Activated CD8-positive, alpha-beta T cell treated with anti-CD3 and anti-CD28 coated beads, Interleukin-2, amount 10 ng/mL, durations not matched to agents 7 days and 5 days (primary cell): ENCODE data around the gene HIRIP3. TPM values are rescaled to one million over a fixed set of nuclear protein-coding genes. Genes with fewer than 3 reads are reported as not detected.

ENCODE experiments used
- ATAC-seq: fragments of 150-1000 bp; cut with Tn5 transposase; one replicate; pipeline ENCODE4 v1.10.0; 2021; ENCODE audit warnings: moderate library complexity
- CTCF ChIA-PET: fragments of 350-600 bp; sonication (Branson Sonifier 250); formaldehyde crosslinking; loops from one replicate; lab custom pipeline; 2021; ENCODE audit warnings: antibody characterized with exemption; lab: Charles Lee
- POLR2A ChIA-PET: fragments of 350-600 bp; sonication (Branson Sonifier 250); formaldehyde crosslinking; loops from one replicate; lab custom pipeline; 2021; ENCODE audit warnings: antibody characterized with exemption; lab: Charles Lee
- DNase-seq: peaks from one replicate; pipeline ENCODE4 v3.0.0-alpha.2; 2020
- H3K27ac Mint-ChIP-seq: one replicate; pipeline ENCODE4 v1.8.0; 2021; ENCODE audit warnings: mild to moderate bottlenecking, mixed read lengths
- H3K27me3 Mint-ChIP-seq: one replicate; pipeline ENCODE4 v1.8.0; 2021; ENCODE audit warnings: low read depth, mixed read lengths
- H3K36me3 Mint-ChIP-seq: one replicate; pipeline ENCODE4 v1.8.0; 2021; ENCODE audit warnings: low read depth, mixed read lengths
- H3K4me1 Mint-ChIP-seq: one replicate; pipeline ENCODE4 v1.8.0; 2021; ENCODE audit warnings: low read depth, mixed read lengths
- H3K4me3 Mint-ChIP-seq: one replicate; pipeline ENCODE4 v1.8.0; 2021; ENCODE audit warnings: mild to moderate bottlenecking, mixed read lengths
- H3K9me3 Mint-ChIP-seq: one replicate; pipeline ENCODE4 v1.8.0; 2022; ENCODE audit warnings: mixed read lengths; ENCODE audit not compliant: insufficient read depth
- total RNA-seq, 2 experiments: library from RNA; stranded (reverse); gene quantifications; one replicate each; pipeline ENCODE4 v1.2.3, GENCODE V29; 2021

HIRIP3 gene
- total RNA-seq, 2 experiments from 2014 or later, result 46.4 to 47.3 TPM

- POLR2A ChIA-PET, result interaction anchor here (0.5 to 1.2 kb wide), 2 partner anchors 32 to 133 kb away, joined by 3 read pairs; partner anchors contain the start of gene TAOK2
- Mint-ChIP-seq H3K27ac (no peak overlapping the region), H3K36me3 (peaks cover 16% of the 10 kb centered on the region), H3K27me3 (peaks cover 13% of the 10 kb centered on the region), H3K9me3 (no peaks in the 10 kb centered on the region), H3K4me1 (peaks cover 7% of the 10 kb centered on the region), H3K4me3 (no peak overlapping the region)
- ATAC-seq, result no peak
- DNase-seq, result no peak
- CTCF ChIA-PET, result interaction anchor here (0.7 to 2.2 kb wide), 10 partner anchors 9 to 305 kb away, joined by 3 to 6 read pairs (median 4); partner anchors contain the start of genes KCTD13 and MAZ
Observed at GRCh38 chr16:30006095-30006473, 10.7 kb upstream of the HIRIP3 start.

GRCh38 chr16:30005341-30006094 is 10.1 kb upstream of the HIRIP3 start:
- CTCF ChIA-PET, result interaction anchor here (0.7 to 2.2 kb wide), 10 partner anchors 9 to 304 kb away, joined by 3 to 6 read pairs (median 4); partner anchors contain the start of genes KCTD13 and MAZ
- Mint-ChIP-seq H3K36me3 (peaks cover 16% of the 10 kb centered on the region), H3K9me3 (no peaks in the 10 kb centered on the region), H3K4me1 (peaks cover 6% of the 10 kb centered on the region), H3K27ac (no peak overlapping the region), H3K27me3 (peaks cover 11% of the 10 kb centered on the region), H3K4me3 (no peak overlapping the region)
- peak; percentile 51 for ATAC-seq
- POLR2A ChIA-PET, result interaction anchor here (0.5 to 1.3 kb wide), 3 partner anchors 32 to 305 kb away, joined by 3 to 4 read pairs (median 3); partner anchors contain the start of gene TAOK2
- DNase-seq, result peak; percentile 53

GRCh38 chr16:30004811-30005242 is 9.4 kb upstream of the HIRIP3 start:
- POLR2A ChIA-PET, result interaction anchor here (0.8 to 1.3 kb wide), 2 partner anchors 9 to 305 kb away, joined by 3 to 4 read pairs; partner anchors contain the start of gene HIRIP3
- Mint-ChIP-seq H3K36me3 (peaks cover 18% of the 10 kb centered on the region), H3K4me3 (no peak overlapping the region), H3K27me3 (peaks cover 5% of the 10 kb centered on the region), H3K27ac (no peak overlapping the region), H3K9me3 (no peaks in the 10 kb centered on the region), H3K4me1 (peaks cover 2% of the 10 kb centered on the region)
- CTCF ChIA-PET, result interaction anchor here (0.7 to 2.2 kb wide), 4 partner anchors 23 to 304 kb away, joined by 3 to 6 read pairs (median 4); partner anchors contain the start of gene TMEM219
- DNase-seq (no peak), ATAC-seq (peak; percentile 2)

GRCh38 chr16:30004424-30004776 is 9.0 kb upstream of the HIRIP3 start:
- Mint-ChIP-seq H3K4me3 (no peak overlapping the region), H3K27ac (no peak overlapping the region)

GRCh38 chr16:30003670-30004423 is 8.4 kb upstream of the HIRIP3 start:
- Mint-ChIP-seq H3K36me3 (peaks cover 27% of the 10 kb centered on the region), H3K9me3 (no peaks in the 10 kb centered on the region), H3K4me1 (peaks cover 7% of the 10 kb centered on the region), H3K27ac (no peak overlapping the region), H3K27me3 (no peaks in the 10 kb centered on the region), H3K4me3 (no peak overlapping the region)
- ChIA-PET POLR2A (interaction anchor here (0.8 to 1.6 kb wide), 3 partner anchors 8 to 304 kb away, joined by 3 to 4 read pairs (median 4); partner anchors contain the start of genes HIRIP3 and TMEM219), CTCF (interaction anchor here (1.2 to 2.2 kb wide), 3 partner anchors 22 to 42 kb away, joined by 3 to 6 read pairs (median 5); partner anchors contain the start of gene TMEM219)
- DNase-seq, result no peak
- ATAC-seq, result no peak

More at GRCh38 chr16:30004424-30004776, 9.0 kb upstream of the HIRIP3 start:
- POLR2A ChIA-PET, result interaction anchor here (0.8 to 1.3 kb wide), 2 partner anchors 9 to 304 kb away, joined by 3 to 4 read pairs; partner anchors contain the start of gene HIRIP3
- no peak for ATAC-seq
- no peak for DNase-seq
- peaks cover 22% of the 10 kb centered on the region for H3K36me3 Mint-ChIP-seq
- peaks cover 6% of the 10 kb centered on the region for H3K4me1 Mint-ChIP-seq
- peaks cover under 1% of the 10 kb centered on the region for H3K27me3 Mint-ChIP-seq
- H3K9me3 Mint-ChIP-seq, result no peaks in the 10 kb centered on the region
- CTCF ChIA-PET, result interaction anchor here (0.7 to 2.2 kb wide), 4 partner anchors 23 to 304 kb away, joined by 3 to 6 read pairs (median 4); partner anchors contain the start of gene TMEM219

- H3K4me1 Mint-ChIP-seq, result peaks cover 13% of the 10 kb centered on the region
- CTCF ChIA-PET, result no interaction called here
- H3K36me3 Mint-ChIP-seq, result peaks cover 35% of the 10 kb centered on the region
- H3K27me3 Mint-ChIP-seq, result no peaks in the 10 kb centered on the region
- H3K9me3 Mint-ChIP-seq, result no peaks in the 10 kb centered on the region
- no peak for DNase-seq
- POLR2A ChIA-PET, result interaction anchor here (1.6 kb wide), 1 partner anchor 41 kb away, joined by 4 read pairs; the partner anchor contains the start of gene TMEM219
- peak overlapping the region; percentile 52 for H3K27ac Mint-ChIP-seq
- no peak for ATAC-seq
- no peak overlapping the region for H3K4me3 Mint-ChIP-seq
Observed at GRCh38 chr16:30002614-30003346, 7.4 kb upstream of the HIRIP3 start.

- CTCF ChIA-PET, result no interaction called here
- Mint-ChIP-seq H3K27me3 (no peaks in the 10 kb centered on the region), H3K27ac (no peak overlapping the region), H3K4me1 (peaks cover 19% of the 10 kb centered on the region), H3K4me3 (no peak overlapping the region), H3K36me3 (peaks cover 45% of the 10 kb centered on the region), H3K9me3 (no peaks in the 10 kb centered on the region)
- DNase-seq (no peak), ATAC-seq (no peak)
- POLR2A ChIA-PET, result no interaction called here
Observed at GRCh38 chr16:30000735-30001631, 5.6 kb upstream of the HIRIP3 start.

GRCh38 chr16:29999605-30000004 is 4.2 kb upstream of the HIRIP3 start:
- ChIA-PET POLR2A (no interaction called here), CTCF (no interaction called here)
- no peaks in the 10 kb centered on the region for H3K27me3 Mint-ChIP-seq
- H3K4me1 Mint-ChIP-seq, result peaks cover 24% of the 10 kb centered on the region
- no peak for DNase-seq
- ATAC-seq, result no peak
- no peaks in the 10 kb centered on the region for H3K9me3 Mint-ChIP-seq
- no peak overlapping the region for H3K27ac Mint-ChIP-seq
- peaks cover 46% of the 10 kb centered on the region for H3K36me3 Mint-ChIP-seq
- no peak overlapping the region for H3K4me3 Mint-ChIP-seq

GRCh38 chr16:29996766-29997250 is 1.4 kb upstream of the HIRIP3 start:
- peak overlapping the region; percentile 99 for H3K4me3 Mint-ChIP-seq
- H3K27me3 Mint-ChIP-seq, result no peaks in the 10 kb centered on the region
- peak overlapping the region; percentile 96 for H3K27ac Mint-ChIP-seq
- ChIA-PET CTCF (interaction anchor here (1.1 to 3.0 kb wide), 7 partner anchors 9 to 207 kb away, joined by 3 to 11 read pairs (median 4); partner anchors contain the start of genes KIF22 and TAOK2), POLR2A (interaction anchor here (0.6 to 5.0 kb wide), 5 partner anchors 23 to 328 kb away, joined by 3 to 48 read pairs (median 13); partner anchors contain the start of genes KCTD13, KIF22, TAOK2 and TMEM219)
- DNase-seq (peak; percentile 35), ATAC-seq (no peak)
- H3K4me1 Mint-ChIP-seq, result peaks cover 33% of the 10 kb centered on the region
- H3K9me3 Mint-ChIP-seq, result no peaks in the 10 kb centered on the region
- H3K36me3 Mint-ChIP-seq, result peaks cover 51% of the 10 kb centered on the region
